Activated naive CD8-positive, alpha-beta T cell (primary cell): ENCODE results near the gene CAPZA3.
"Not testable (repeated sequence)": the region's sequence is repeated elsewhere in the genome, so short reads cannot be mapped to it uniquely, and the experiment has no call there.

Experiments
- H3K27ac Mint-ChIP-seq: one replicate; pipeline ENCODE4 v1.8.0; 2021; ENCODE audit warnings: mixed read lengths
- H3K27me3 Mint-ChIP-seq: one replicate; pipeline ENCODE4 v1.8.0; 2021; ENCODE audit warnings: mixed read lengths
- H3K36me3 Mint-ChIP-seq: one replicate; pipeline ENCODE4 v1.8.0; 2021; ENCODE audit warnings: mixed read lengths
- H3K4me1 Mint-ChIP-seq: one replicate; pipeline ENCODE4 v1.8.0; 2021; ENCODE audit warnings: low read depth, mixed read lengths
- H3K4me3 Mint-ChIP-seq: one replicate; pipeline ENCODE4 v1.8.0; 2021; ENCODE audit warnings: mild to moderate bottlenecking, mixed read lengths
- H3K9me3 Mint-ChIP-seq: one replicate; pipeline ENCODE4 v1.8.0; 2021; ENCODE audit warnings: low read depth, mixed read lengths

The CAPZA3 gene

GRCh38 chr12:18731156-18731555 lies 6.8 kb upstream of the CAPZA3 start:
- Mint-ChIP-seq H3K9me3 (peaks cover 11% of the 10 kb centered on the region), H3K27me3 (no peaks in the 10 kb centered on the region), H3K4me3 (no peak overlapping the region), H3K4me1 (no peaks in the 10 kb centered on the region), H3K27ac (no peak overlapping the region), H3K36me3 (no peaks in the 10 kb centered on the region)

- no peaks in the 10 kb centered on the region for H3K9me3 Mint-ChIP-seq
- no peaks in the 10 kb centered on the region for H3K27me3 Mint-ChIP-seq
- H3K36me3 Mint-ChIP-seq: no peaks in the 10 kb centered on the region
- H3K27ac Mint-ChIP-seq: no peak overlapping the region
- H3K4me1 Mint-ChIP-seq: no peaks in the 10 kb centered on the region
- H3K4me3 Mint-ChIP-seq: no peak overlapping the region
These were observed 10.0 kb downstream of the CAPZA3 start for GRCh38 chr12:18747895-18748294.

DNA sequence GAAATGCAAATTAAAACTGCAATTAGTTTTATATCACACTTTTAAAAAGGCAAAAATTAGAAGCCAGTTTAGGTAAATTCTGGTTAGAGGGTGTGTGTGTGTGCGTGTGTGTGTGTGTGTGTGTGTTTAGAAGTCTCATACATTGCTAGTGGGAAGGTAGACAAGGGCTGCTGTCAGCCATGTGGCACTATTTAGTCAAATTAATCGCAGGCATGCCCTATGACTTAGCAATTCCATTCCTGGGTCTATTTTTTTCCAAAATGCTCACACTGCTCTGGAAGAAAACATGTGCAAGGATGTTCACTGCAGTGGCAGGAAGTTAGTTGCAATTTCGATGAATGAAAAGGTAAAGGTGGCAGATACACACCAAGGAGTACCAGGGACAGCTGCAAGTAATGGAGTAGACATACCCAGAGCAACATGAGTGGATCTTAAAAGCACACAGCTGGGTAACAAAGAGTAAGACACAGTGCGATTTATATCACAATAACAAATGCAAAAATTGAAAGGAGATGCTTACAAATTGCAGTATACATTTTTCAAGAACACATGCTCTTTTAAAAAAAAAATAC lies 11.6 kb downstream of the CAPZA3 start:
- no peaks in the 10 kb centered on the region for H3K27me3 Mint-ChIP-seq
- no peaks in the 10 kb centered on the region for H3K36me3 Mint-ChIP-seq
- H3K4me1 Mint-ChIP-seq: no peaks in the 10 kb centered on the region
- H3K4me3 Mint-ChIP-seq: no peak overlapping the region
- H3K9me3 Mint-ChIP-seq: no peaks in the 10 kb centered on the region
- no peak overlapping the region for H3K27ac Mint-ChIP-seq

DNA sequence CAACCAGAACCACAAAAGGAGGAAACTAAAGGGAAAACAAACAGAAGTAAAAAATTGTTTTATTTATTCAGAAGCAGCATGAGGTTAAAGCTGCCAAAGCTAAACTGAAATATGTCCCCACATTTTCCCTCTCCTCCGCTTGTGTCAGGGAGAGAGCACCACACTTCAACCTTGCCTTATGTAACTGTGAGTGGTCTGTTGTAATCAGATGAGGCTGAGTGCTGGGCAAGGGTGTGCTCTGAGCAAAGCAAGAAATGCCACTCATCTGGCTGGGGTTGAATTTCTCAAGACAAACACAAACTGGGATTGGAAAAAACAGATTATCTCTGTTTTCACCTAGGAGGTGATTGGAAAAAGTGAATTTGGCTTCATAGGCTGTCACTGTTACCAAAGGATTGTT lies 12.2 kb downstream of the CAPZA3 start:
- Mint-ChIP-seq H3K27ac (no peak overlapping the region), H3K27me3 (no peaks in the 10 kb centered on the region), H3K36me3 (no peaks in the 10 kb centered on the region)

DNA sequence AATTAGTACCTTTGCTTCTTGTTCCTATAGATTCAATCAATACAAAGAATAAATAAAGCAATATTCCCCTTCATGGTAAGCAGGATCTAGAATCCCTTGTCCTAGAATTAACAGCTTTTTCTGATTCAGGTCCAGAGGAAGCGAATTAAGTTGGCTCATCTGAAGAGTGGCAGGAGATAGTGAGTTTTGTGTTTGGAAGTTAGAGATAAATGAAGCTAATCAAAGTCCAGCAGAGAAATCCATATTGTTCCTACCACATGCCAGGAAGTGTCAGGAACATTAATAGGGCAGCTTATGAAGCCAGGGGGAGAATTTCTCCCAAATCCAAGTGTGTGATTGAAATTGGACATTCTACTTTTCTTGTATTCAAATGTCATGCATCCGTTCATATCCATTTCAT lies 13.9 kb downstream of the CAPZA3 start:
- Mint-ChIP-seq H3K9me3 (no peaks in the 10 kb centered on the region), H3K27ac (no peak overlapping the region), H3K27me3 (no peaks in the 10 kb centered on the region), H3K4me3 (no peak overlapping the region), H3K4me1 (no peaks in the 10 kb centered on the region), H3K36me3 (no peaks in the 10 kb centered on the region)

More for the DNA sequence above, 12.2 kb downstream of the CAPZA3 start:
- Mint-ChIP-seq H3K4me3 (no peak overlapping the region), H3K9me3 (no peaks in the 10 kb centered on the region), H3K4me1 (no peaks in the 10 kb centered on the region)

- Mint-ChIP-seq H3K27ac (no peak overlapping the region), H3K9me3 (no peaks in the 10 kb centered on the region), H3K36me3 (no peaks in the 10 kb centered on the region), H3K27me3 (no peaks in the 10 kb centered on the region), H3K4me3 (no peak overlapping the region), H3K4me1 (no peaks in the 10 kb centered on the region)
These were observed 14.5 kb downstream of the CAPZA3 start for GRCh38 chr12:18752280-18752920.

DNA sequence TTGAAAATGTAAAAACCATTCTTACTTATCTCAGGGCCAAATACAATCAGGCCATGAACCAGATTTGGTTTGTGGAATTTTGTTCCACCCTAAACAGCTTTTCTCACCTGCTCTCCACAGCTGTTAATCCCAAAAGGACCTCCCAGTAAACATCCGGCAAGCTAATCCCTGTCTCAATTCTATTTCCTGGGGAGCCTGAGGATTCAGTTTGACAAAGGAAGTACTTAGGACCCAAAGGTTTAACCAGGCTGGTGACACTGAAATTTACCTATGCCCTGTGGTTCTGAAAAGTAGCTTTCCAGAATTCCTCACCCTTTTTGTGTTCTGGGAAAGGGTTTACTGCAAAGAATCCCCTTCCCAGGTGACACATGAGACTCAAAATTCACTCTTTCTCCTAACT lies 15.0 kb downstream of the CAPZA3 start:
- Mint-ChIP-seq H3K9me3 (no peaks in the 10 kb centered on the region), H3K36me3 (no peaks in the 10 kb centered on the region), H3K4me3 (no peak overlapping the region), H3K27me3 (no peaks in the 10 kb centered on the region), H3K27ac (no peak overlapping the region), H3K4me1 (no peaks in the 10 kb centered on the region)

GRCh38 chr12:18753481-18754123 lies 15.7 kb downstream of the CAPZA3 start:
- no peaks in the 10 kb centered on the region for H3K4me1 Mint-ChIP-seq
- no peaks in the 10 kb centered on the region for H3K27me3 Mint-ChIP-seq
- H3K27ac Mint-ChIP-seq: no peak overlapping the region
- no peaks in the 10 kb centered on the region for H3K9me3 Mint-ChIP-seq
- no peak overlapping the region for H3K4me3 Mint-ChIP-seq
- H3K36me3 Mint-ChIP-seq: no peaks in the 10 kb centered on the region

- H3K9me3 Mint-ChIP-seq: no peaks in the 10 kb centered on the region
- no peak overlapping the region for H3K4me3 Mint-ChIP-seq
- H3K36me3 Mint-ChIP-seq: no peaks in the 10 kb centered on the region
- H3K4me1 Mint-ChIP-seq: no peaks in the 10 kb centered on the region
- no peaks in the 10 kb centered on the region for H3K27me3 Mint-ChIP-seq
- no peak overlapping the region for H3K27ac Mint-ChIP-seq
These were observed 16.3 kb downstream of the CAPZA3 start for GRCh38 chr12:18754124-18754707.

DNA sequence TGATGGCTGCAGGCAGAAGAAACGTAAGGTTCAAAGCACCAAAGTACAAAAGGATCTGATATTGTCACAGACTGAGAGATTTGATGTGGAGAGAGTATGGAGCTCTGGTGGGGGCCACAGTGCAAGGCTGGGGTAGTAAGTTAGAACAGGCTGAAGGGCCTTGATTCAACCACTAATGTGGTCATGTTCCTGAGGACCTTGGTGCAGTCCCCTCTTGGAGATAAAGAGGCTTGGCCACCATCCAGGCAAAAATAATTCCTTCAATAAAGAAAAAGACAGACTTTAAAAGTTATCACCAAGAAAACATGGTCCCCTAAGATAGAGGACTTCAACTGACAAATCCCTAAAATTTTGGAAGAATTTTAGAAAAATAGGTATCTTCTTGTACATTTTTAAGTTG lies 17.4 kb downstream of the CAPZA3 start:
- H3K9me3 Mint-ChIP-seq: no peaks in the 10 kb centered on the region
- H3K27me3 Mint-ChIP-seq: no peaks in the 10 kb centered on the region
- no peaks in the 10 kb centered on the region for H3K4me1 Mint-ChIP-seq
- no peak overlapping the region for H3K4me3 Mint-ChIP-seq
- H3K36me3 Mint-ChIP-seq: no peaks in the 10 kb centered on the region
- no peak overlapping the region for H3K27ac Mint-ChIP-seq

GRCh38 chr12:18766479-18766878 lies 28.6 kb downstream of the CAPZA3 start:
- H3K9me3 Mint-ChIP-seq: peaks cover 14% of the 10 kb centered on the region
- H3K36me3 Mint-ChIP-seq, H3K4me1 Mint-ChIP-seq, H3K27me3 Mint-ChIP-seq, H3K4me3 Mint-ChIP-seq, H3K27ac Mint-ChIP-seq: not testable (repeated sequence)

DNA sequence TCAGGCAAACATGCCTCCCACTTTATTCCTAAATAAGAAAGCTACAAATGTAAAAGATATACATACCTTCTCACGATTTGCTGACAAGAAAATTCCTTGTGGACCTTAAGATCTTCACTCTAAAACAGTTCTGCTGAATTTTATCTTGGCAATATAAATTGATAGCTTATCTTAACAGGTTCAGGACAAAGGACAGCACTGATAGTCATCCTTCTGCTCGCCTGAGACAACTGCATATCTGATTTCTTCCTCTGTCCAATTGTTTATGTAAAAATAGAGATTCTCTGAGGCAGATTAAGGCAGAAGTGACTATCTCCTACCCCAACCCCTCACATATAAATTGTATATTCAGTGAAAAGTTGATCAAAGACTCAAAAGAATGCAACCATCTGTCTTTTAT lies 44.9 kb downstream of the CAPZA3 start:
- Mint-ChIP-seq H3K4me1 (no peaks in the 10 kb centered on the region), H3K4me3 (no peak overlapping the region), H3K36me3 (no peaks in the 10 kb centered on the region), H3K9me3 (peaks cover 11% of the 10 kb centered on the region), H3K27me3 (no peaks in the 10 kb centered on the region), H3K27ac (no peak overlapping the region)

DNA sequence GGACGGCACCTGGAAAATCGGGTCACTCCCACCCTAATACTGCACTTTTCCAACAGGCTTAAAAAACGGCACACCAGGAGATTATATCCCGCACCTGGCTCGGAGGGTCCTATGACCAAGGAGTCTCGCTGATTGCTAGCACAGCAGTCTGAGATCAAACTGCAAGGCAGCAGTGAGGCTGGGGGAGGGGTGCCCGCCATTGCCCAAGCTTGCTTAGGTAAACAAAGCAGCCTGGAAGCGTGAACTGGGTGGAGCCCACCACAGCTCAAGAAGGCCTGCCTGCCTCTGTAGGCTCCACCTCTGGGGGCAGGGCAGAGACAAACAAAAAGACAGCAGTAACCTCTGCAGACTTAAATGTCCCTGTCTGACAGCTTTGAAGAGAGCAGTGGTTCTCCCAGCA lies 47.5 kb downstream of the CAPZA3 start:
- not testable (repeated sequence) for H3K4me1 Mint-ChIP-seq, H3K36me3 Mint-ChIP-seq, H3K27ac Mint-ChIP-seq, H3K27me3 Mint-ChIP-seq, H3K4me3 Mint-ChIP-seq
- peaks cover 11% of the 10 kb centered on the region for H3K9me3 Mint-ChIP-seq
